HEK293 (cell line): Measurements from ENCODE around the gene ZNF324.
"Not testable (repeated sequence)": the region's sequence is repeated elsewhere in the genome, so short reads cannot be mapped to it uniquely, and the experiment has no call there.

Source experiments
- BCL11B ChIP-seq: fragments of 450-650 bp; formaldehyde crosslinking; IDR thresholded peaks from 2 replicates; pipeline ENCODE4 v1.5.1; 2016; ENCODE audit warnings: low read depth, missing biosample characterization, missing genetic modification characterization
- SP2 ChIP-seq: fragments of 450-650 bp; formaldehyde crosslinking; IDR thresholded peaks from 2 replicates; pipeline ENCODE4 v1.5.1; 2016; ENCODE audit warnings: missing biosample characterization, missing genetic modification characterization
- ZBTB1 ChIP-seq: fragments of 450-650 bp; formaldehyde crosslinking; IDR thresholded peaks from 2 replicates; pipeline ENCODE4 v1.5.1; 2016; ENCODE audit warnings: missing biosample characterization, missing genetic modification characterization
- ZNF114 ChIP-seq: fragments of 450-650 bp; formaldehyde crosslinking; IDR thresholded peaks from 2 replicates; pipeline ENCODE4 v1.5.0; 2017; ENCODE audit warnings: missing biosample characterization, missing genetic modification characterization
- ZNF23 ChIP-seq: fragments of 450-650 bp; formaldehyde crosslinking; IDR thresholded peaks from 2 replicates; pipeline ENCODE4 v1.5.1; 2016; ENCODE audit warnings: missing biosample characterization, missing genetic modification characterization, borderline replicate concordance
- ZNF239 ChIP-seq: fragments of 450-650 bp; formaldehyde crosslinking; IDR thresholded peaks from 2 replicates; pipeline ENCODE4 v1.5.1; 2016; ENCODE audit warnings: missing biosample characterization, missing genetic modification characterization
- ZNF341 ChIP-seq: fragments of 450-650 bp; formaldehyde crosslinking; IDR thresholded peaks from 2 replicates; pipeline ENCODE4; 2016; ENCODE audit warnings: low read depth, missing biosample characterization, missing genetic modification characterization
- ZNF350 ChIP-seq: fragments of 450-650 bp; formaldehyde crosslinking; IDR thresholded peaks from 2 replicates; pipeline ENCODE4 v1.5.0; 2017; ENCODE audit warnings: missing biosample characterization, mild to moderate bottlenecking, missing genetic modification characterization
- ZNF449 ChIP-seq: fragments of 450-650 bp; formaldehyde crosslinking; IDR thresholded peaks from 2 replicates; pipeline ENCODE4 v1.5.1; 2017; ENCODE audit warnings: missing biosample characterization, mild to moderate bottlenecking, missing genetic modification characterization, moderate library complexity
- ZNF660 ChIP-seq: fragments of 450-650 bp; IDR thresholded peaks from 2 replicates; pipeline ENCODE4 v1.5.1; 2018; ENCODE audit warnings: missing biosample characterization, mild to moderate bottlenecking, missing genetic modification characterization
- TF ChIP-seq, protein P1 (sequence below): fragments of 450-650 bp; formaldehyde crosslinking; IDR thresholded peaks from 2 replicates; pipeline ENCODE4 v1.5.1; 2016; ENCODE audit warnings: missing biosample characterization, missing genetic modification characterization
- TF ChIP-seq, protein P2 (sequence below): fragments of 450-650 bp; formaldehyde crosslinking; IDR thresholded peaks from 2 replicates; pipeline ENCODE4 v1.5.1; 2016; ENCODE audit warnings: missing biosample characterization, missing genetic modification characterization, low read depth

- TF ChIP-seq, protein P1, sequence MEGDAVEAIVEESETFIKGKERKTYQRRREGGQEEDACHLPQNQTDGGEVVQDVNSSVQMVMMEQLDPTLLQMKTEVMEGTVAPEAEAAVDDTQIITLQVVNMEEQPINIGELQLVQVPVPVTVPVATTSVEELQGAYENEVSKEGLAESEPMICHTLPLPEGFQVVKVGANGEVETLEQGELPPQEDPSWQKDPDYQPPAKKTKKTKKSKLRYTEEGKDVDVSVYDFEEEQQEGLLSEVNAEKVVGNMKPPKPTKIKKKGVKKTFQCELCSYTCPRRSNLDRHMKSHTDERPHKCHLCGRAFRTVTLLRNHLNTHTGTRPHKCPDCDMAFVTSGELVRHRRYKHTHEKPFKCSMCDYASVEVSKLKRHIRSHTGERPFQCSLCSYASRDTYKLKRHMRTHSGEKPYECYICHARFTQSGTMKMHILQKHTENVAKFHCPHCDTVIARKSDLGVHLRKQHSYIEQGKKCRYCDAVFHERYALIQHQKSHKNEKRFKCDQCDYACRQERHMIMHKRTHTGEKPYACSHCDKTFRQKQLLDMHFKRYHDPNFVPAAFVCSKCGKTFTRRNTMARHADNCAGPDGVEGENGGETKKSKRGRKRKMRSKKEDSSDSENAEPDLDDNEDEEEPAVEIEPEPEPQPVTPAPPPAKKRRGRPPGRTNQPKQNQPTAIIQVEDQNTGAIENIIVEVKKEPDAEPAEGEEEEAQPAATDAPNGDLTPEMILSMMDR, result not testable (repeated sequence)
- TF ChIP-seq, protein P2, sequence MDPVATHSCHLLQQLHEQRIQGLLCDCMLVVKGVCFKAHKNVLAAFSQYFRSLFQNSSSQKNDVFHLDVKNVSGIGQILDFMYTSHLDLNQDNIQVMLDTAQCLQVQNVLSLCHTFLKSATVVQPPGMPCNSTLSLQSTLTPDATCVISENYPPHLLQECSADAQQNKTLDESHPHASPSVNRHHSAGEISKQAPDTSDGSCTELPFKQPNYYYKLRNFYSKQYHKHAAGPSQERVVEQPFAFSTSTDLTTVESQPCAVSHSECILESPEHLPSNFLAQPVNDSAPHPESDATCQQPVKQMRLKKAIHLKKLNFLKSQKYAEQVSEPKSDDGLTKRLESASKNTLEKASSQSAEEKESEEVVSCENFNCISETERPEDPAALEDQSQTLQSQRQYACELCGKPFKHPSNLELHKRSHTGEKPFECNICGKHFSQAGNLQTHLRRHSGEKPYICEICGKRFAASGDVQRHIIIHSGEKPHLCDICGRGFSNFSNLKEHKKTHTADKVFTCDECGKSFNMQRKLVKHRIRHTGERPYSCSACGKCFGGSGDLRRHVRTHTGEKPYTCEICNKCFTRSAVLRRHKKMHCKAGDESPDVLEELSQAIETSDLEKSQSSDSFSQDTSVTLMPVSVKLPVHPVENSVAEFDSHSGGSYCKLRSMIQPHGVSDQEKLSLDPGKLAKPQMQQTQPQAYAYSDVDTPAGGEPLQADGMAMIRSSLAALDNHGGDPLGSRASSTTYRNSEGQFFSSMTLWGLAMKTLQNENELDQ, result not testable (repeated sequence)
- not testable (repeated sequence) for TF ChIP-seq ZNF341 (tag by site-specific recombination); ZNF114 (tag by site-specific recombination); ZNF449 (tag by site-specific recombination); SP2; ZNF23; BCL11B; ZNF239; ZBTB1 (tag by site-specific recombination); ZNF350; ZNF660 (tag by site-specific recombination)
Observed at GRCh38 chr19:58507602-58508223, 40.8 kb downstream of the ZNF324 start.
